ENCODE data around the gene KRT84. TPM values are rescaled to one million over a fixed set of nuclear protein-coding genes. Genes with fewer than 3 reads are reported as not detected.

Gene KRT84
- polyA plus RNA-seq, 2 donors, result 0.02 TPM; not detected in 1

DNA sequence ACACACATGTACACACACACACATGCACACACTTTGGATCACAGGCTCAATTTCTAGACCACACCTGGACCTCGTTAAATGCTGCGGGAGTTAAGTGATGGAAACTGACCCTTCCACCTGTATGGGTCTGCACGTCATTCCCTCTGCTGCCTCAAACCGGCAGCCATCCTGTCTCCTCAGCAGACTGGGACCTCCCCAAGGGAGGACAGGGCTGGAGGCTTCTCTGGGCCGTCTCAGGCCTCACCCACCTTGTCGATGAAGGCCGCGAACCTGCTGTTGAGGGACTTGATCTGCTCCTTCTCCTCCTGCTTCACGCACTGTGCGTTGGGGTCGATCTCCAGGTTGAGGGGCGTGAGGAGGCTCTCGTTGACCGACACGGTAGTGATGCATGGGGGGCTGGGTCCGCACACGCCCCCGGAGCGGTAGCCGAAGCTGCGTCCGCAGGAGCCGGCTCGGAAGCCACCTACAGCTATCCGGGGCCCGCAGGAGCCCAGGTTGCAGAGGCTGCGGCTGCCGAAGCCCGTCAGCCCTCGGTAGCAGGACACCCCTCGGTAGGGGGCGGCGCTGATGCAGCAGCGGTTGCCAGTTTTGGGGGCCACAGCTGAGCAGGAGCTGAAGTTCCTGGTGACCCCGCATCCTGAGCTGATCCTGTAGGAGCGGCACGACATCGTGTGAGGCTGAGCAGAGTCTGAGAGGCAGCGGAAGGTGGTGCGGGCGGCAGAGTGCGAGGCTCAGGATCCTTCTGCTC lies 18.5 kb downstream of the KRT84 start, which contains the start of gene KRT85:
KRT85 (minus strand) TSS at position 744 of the 748 bp plus-strand sequence; CDS start at position 668, 76 bp downstream.
- Histone ChIP-seq H3K4me1 (ENCODE audit: control insufficient read depth in 2 of 2, insufficient read depth in 2 of 2, low read length in 1 of 2) (peaks cover 3% of the 10 kb centered on the region in 2 donors), H3K4me3 (ENCODE audit: low read depth in 1 of 2, low read length in 2 of 2) (no peak within 1 kb of the TSS), H3K36me3 (ENCODE audit: control insufficient read depth in 2 of 2, insufficient read depth in 2 of 2, low read length in 1 of 2) (no peaks in the 10 kb centered on the region), H3K27ac (ENCODE audit: low read depth in 2 of 2, low read length in 1 of 2) (no peak within 1 kb of the TSS), H3K27me3 (ENCODE audit: control insufficient read depth in 1 of 2, insufficient read depth in 2 of 2, low read length in 2 of 2) (no peaks in the 10 kb centered on the region), H3K9me3 (ENCODE audit: control insufficient read depth in 2 of 2, insufficient read depth in 1 of 2, low read depth in 1 of 2, low read length in 1 of 2) (no peaks in the 10 kb centered on the region)
- 88 to 90% methylated on average over 40 to 42 of the region's 42 CpGs for WGBS, 2 donors

GRCh38 chr12:52364901-52365489 lies 20.5 kb downstream of the KRT84 start:
- Histone ChIP-seq H3K4me3 (ENCODE audit: low read depth in 1 of 2, low read length in 2 of 2) (no peak overlapping the region), H3K27me3 (ENCODE audit: control insufficient read depth in 1 of 2, insufficient read depth in 2 of 2, low read length in 2 of 2) (no peaks in the 10 kb centered on the region), H3K4me1 (ENCODE audit: control insufficient read depth in 2 of 2, insufficient read depth in 2 of 2, low read length in 1 of 2) (peaks cover 0 to 3% of the 10 kb centered on the region in 2 donors), H3K9me3 (ENCODE audit: control insufficient read depth in 2 of 2, insufficient read depth in 1 of 2, low read depth in 1 of 2, low read length in 1 of 2) (no peaks in the 10 kb centered on the region), H3K36me3 (ENCODE audit: control insufficient read depth in 2 of 2, insufficient read depth in 2 of 2, low read length in 1 of 2) (no peaks in the 10 kb centered on the region), H3K27ac (ENCODE audit: low read depth in 2 of 2, low read length in 1 of 2) (no peak overlapping the region)
- WGBS, 2 donors, result 82 to 83% methylated on average over 14 of the region's 14 CpGs

DNA sequence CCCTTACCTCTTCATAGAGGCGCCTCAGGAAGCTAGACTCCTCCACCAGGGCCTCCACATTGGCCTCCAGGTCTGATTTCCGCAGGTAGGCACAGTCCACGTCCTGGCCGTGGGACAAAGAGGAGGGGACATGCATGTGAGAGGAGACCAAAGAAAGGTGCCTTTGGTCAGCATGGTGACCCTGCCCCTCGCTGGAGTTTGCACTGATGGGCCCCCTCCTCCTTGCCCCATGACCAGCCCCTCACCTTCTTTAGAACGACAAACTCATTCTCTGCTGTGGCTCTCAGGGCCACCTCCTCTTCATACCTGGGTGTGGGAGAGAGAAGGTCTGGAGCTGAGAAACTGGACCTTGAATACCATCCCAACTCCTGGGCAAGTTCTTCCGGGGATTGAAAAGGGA lies 21.4 kb downstream of the KRT84 start:
- Histone ChIP-seq H3K36me3 (ENCODE audit: control insufficient read depth in 2 of 2, insufficient read depth in 2 of 2, low read length in 1 of 2) (no peaks in the 10 kb centered on the region), H3K27ac (ENCODE audit: low read depth in 2 of 2, low read length in 1 of 2) (no peak overlapping the region), H3K9me3 (ENCODE audit: control insufficient read depth in 2 of 2, insufficient read depth in 1 of 2, low read depth in 1 of 2, low read length in 1 of 2) (no peaks in the 10 kb centered on the region), H3K4me1 (ENCODE audit: control insufficient read depth in 2 of 2, insufficient read depth in 2 of 2, low read length in 1 of 2) (peaks cover 0 to 3% of the 10 kb centered on the region in 2 donors), H3K4me3 (ENCODE audit: low read depth in 1 of 2, low read length in 2 of 2) (no peak overlapping the region), H3K27me3 (ENCODE audit: control insufficient read depth in 1 of 2, insufficient read depth in 2 of 2, low read length in 2 of 2) (no peaks in the 10 kb centered on the region)
- WGBS, 2 donors, result 82 to 85% methylated on average over 7 of the region's 7 CpGs

DNA sequence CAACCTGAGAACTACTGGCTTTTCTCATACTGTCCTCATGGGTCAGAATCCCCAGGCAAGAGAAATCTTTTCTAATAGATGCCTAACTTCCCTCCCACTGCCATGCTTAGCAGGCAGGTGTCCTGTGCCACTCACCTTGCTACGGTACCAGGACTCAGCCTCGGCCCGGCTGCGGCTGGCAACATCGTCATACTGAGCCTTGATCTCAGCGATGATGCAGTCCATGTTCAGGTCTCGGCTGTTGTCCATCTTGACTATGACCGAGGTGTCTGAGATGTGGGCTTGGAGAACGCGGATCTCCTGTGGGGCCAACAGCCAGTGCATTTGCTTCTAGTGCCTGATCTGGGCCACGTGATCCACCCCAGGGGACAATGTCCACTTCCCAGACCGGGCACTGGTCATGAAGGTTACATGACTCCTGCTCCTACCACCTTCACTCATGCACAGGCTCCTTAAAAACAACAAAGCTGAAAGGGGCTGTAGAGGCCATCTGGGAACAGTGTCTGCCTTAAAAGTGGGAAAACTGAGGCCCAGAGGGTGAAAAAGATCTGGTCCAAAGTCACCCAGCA lies 22.3 kb downstream of the KRT84 start:
- Histone ChIP-seq H3K27me3 (ENCODE audit: control insufficient read depth in 1 of 2, insufficient read depth in 2 of 2, low read length in 2 of 2) (no peaks in the 10 kb centered on the region), H3K4me3 (ENCODE audit: low read depth in 1 of 2, low read length in 2 of 2) (no peak overlapping the region), H3K36me3 (ENCODE audit: control insufficient read depth in 2 of 2, insufficient read depth in 2 of 2, low read length in 1 of 2) (no peaks in the 10 kb centered on the region), H3K9me3 (ENCODE audit: control insufficient read depth in 2 of 2, insufficient read depth in 1 of 2, low read depth in 1 of 2, low read length in 1 of 2) (no peaks in the 10 kb centered on the region), H3K4me1 (ENCODE audit: control insufficient read depth in 2 of 2, insufficient read depth in 2 of 2, low read length in 1 of 2) (peaks cover 0 to 3% of the 10 kb centered on the region in 2 donors), H3K27ac (ENCODE audit: low read depth in 2 of 2, low read length in 1 of 2) (no peak overlapping the region)
- WGBS, 2 donors, result 93 to 95% methylated on average over 12 of the region's 12 CpGs

DNA sequence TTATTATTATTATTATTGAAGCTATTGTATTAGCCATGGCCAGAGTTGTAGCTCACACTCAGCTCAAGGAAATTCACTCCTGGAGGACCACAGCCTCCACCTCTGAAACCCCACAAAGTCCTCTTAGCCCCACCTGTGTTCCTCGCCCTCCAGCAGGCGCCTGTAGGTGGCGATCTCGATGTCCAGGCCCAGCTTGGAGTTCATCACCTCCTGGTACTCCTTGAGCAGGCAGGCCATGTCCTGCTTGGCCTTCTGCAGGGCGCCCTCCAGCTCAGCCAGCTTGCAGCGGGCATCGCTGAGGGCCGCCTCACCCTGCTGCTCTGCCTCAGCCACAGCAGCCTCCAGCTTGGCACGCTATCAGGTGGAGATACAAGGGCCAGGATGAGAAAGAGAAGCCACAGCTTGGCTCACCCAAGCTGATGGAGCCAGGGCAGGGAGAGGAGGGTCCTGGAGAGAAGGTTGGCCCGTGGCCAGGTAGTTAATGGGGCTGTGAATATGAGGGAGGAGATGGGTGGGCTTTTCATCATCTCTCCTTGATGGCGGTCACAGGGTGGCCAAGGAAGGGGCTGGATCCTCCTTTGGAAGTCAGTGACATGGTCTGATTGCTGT lies 23.2 kb downstream of the KRT84 start:
- WGBS, 2 donors, result 86 to 87% methylated on average over 11 of the region's 11 CpGs
- Histone ChIP-seq H3K36me3 (ENCODE audit: control insufficient read depth in 2 of 2, insufficient read depth in 2 of 2, low read length in 1 of 2) (no peaks in the 10 kb centered on the region), H3K4me1 (ENCODE audit: control insufficient read depth in 2 of 2, insufficient read depth in 2 of 2, low read length in 1 of 2) (peaks cover 0 to 3% of the 10 kb centered on the region in 2 donors), H3K4me3 (ENCODE audit: low read depth in 1 of 2, low read length in 2 of 2) (no peak overlapping the region), H3K27me3 (ENCODE audit: control insufficient read depth in 1 of 2, insufficient read depth in 2 of 2, low read length in 2 of 2) (no peaks in the 10 kb centered on the region), H3K9me3 (ENCODE audit: control insufficient read depth in 2 of 2, insufficient read depth in 1 of 2, low read depth in 1 of 2, low read length in 1 of 2) (no peaks in the 10 kb centered on the region), H3K27ac (ENCODE audit: low read depth in 2 of 2, low read length in 1 of 2) (no peak overlapping the region)

DNA sequence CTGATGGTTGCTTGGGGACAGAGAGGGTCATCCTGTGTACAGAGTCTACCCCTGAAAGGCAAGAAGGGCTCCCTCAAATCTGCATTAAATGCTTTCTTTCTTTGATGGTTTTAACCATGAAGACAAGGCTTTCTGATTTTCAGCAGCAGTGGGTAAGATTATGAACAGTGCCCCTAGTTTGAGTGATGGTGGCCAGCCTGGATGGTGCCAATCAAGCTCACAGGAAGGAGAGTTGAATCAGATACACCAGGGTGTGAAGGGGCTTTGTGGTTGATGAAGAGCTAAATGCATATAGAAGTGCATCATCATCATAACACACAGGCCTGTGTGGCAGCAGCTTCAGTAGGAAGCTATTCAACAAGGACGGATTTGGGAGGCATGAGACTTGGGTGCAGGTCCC lies 23.9 kb downstream of the KRT84 start:
- 96 to 100% methylated on average over 1 of the region's 1 CpG for WGBS, 2 donors
- Histone ChIP-seq H3K9me3 (ENCODE audit: control insufficient read depth in 2 of 2, insufficient read depth in 1 of 2, low read depth in 1 of 2, low read length in 1 of 2) (no peaks in the 10 kb centered on the region), H3K4me1 (ENCODE audit: control insufficient read depth in 2 of 2, insufficient read depth in 2 of 2, low read length in 1 of 2) (peaks cover 0 to 3% of the 10 kb centered on the region in 2 donors), H3K27me3 (ENCODE audit: control insufficient read depth in 1 of 2, insufficient read depth in 2 of 2, low read length in 2 of 2) (no peaks in the 10 kb centered on the region), H3K36me3 (ENCODE audit: control insufficient read depth in 2 of 2, insufficient read depth in 2 of 2, low read length in 1 of 2) (no peaks in the 10 kb centered on the region), H3K27ac (ENCODE audit: low read depth in 2 of 2, low read length in 1 of 2) (no peak overlapping the region), H3K4me3 (ENCODE audit: low read depth in 1 of 2, low read length in 2 of 2) (no peak overlapping the region)

- no peaks in the 10 kb centered on the region for H3K27me3 ChIP-seq (ENCODE audit: control insufficient read depth in 1 of 2, insufficient read depth in 2 of 2, low read length in 2 of 2)
- H3K4me3 ChIP-seq (ENCODE audit: low read depth in 1 of 2, low read length in 2 of 2), result no peak overlapping the region
- H3K36me3 ChIP-seq (ENCODE audit: control insufficient read depth in 2 of 2, insufficient read depth in 2 of 2, low read length in 1 of 2), result no peaks in the 10 kb centered on the region
- peaks cover 0 to 3% of the 10 kb centered on the region in 2 donors for H3K4me1 ChIP-seq (ENCODE audit: control insufficient read depth in 2 of 2, insufficient read depth in 2 of 2, low read length in 1 of 2)
- no peaks in the 10 kb centered on the region for H3K9me3 ChIP-seq (ENCODE audit: control insufficient read depth in 2 of 2, insufficient read depth in 1 of 2, low read depth in 1 of 2, low read length in 1 of 2)
- no peak overlapping the region for H3K27ac ChIP-seq (ENCODE audit: low read depth in 2 of 2, low read length in 1 of 2)
- 54 to 64% methylated on average over 13 of the region's 13 CpGs for WGBS, 2 donors
These were observed 24.7 kb downstream of the KRT84 start for GRCh38 chr12:52360663-52361271.

DNA sequence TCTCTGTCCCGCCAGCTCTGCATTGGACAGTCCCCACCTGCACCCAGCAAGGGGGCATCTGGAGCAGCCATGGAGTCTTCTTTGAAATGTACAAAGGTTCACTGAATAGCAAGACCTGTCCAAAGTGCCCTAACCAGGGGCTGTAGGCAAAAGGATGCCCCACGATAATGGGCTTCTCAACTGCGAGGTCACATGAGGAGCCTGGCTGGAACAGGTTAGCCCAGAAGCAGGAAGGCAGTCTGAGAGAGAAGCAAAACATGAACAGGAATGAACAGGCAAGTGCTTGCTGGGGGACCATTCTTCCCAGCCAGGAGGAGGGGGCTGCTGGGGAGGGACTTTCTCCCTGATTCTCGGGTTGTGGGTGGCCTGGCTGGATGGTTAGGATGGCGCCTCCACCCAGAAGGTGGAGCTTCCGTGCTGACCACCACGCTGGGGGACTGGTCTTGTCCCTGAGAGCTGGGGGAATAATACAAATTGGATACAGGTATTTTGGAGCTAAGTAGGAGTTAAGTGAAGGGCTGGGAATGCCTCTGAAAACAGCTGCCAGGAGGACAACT lies 25.3 kb downstream of the KRT84 start:
- Histone ChIP-seq H3K9me3 (ENCODE audit: control insufficient read depth in 2 of 2, insufficient read depth in 1 of 2, low read depth in 1 of 2, low read length in 1 of 2) (no peaks in the 10 kb centered on the region), H3K36me3 (ENCODE audit: control insufficient read depth in 2 of 2, insufficient read depth in 2 of 2, low read length in 1 of 2) (no peaks in the 10 kb centered on the region), H3K4me3 (ENCODE audit: low read depth in 1 of 2, low read length in 2 of 2) (no peak overlapping the region), H3K4me1 (ENCODE audit: control insufficient read depth in 2 of 2, insufficient read depth in 2 of 2, low read length in 1 of 2) (peaks cover 0 to 3% of the 10 kb centered on the region in 2 donors), H3K27ac (ENCODE audit: low read depth in 2 of 2, low read length in 1 of 2) (no peak overlapping the region), H3K27me3 (ENCODE audit: control insufficient read depth in 1 of 2, insufficient read depth in 2 of 2, low read length in 2 of 2) (no peaks in the 10 kb centered on the region)
- WGBS, 2 donors, result 77 to 88% methylated on average over 7 of the region's 7 CpGs

DNA sequence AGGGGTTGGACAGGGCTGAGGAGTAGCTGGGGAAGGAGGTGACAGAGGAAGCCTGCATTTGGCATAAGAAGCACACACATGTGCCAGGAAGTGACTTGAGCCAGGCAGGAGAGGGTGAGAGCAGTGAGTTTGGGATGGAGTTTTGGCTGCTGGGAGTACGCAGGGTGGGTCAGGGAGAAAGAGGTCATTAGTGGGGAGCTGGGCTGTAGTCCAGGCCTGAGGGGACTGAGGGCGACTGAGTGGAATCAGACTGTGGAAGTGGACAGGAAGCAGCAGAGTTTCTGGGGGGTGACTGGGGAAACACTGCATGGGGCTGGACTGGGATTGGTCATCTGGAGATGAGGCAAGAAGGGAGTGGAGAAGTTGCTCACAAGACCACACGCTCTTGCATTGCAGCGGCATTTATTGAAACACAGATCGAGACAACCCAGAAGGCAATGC lies 25.8 kb downstream of the KRT84 start:
- Histone ChIP-seq H3K27ac (ENCODE audit: low read depth in 2 of 2, low read length in 1 of 2) (no peak overlapping the region), H3K27me3 (ENCODE audit: control insufficient read depth in 1 of 2, insufficient read depth in 2 of 2, low read length in 2 of 2) (no peaks in the 10 kb centered on the region), H3K4me1 (ENCODE audit: control insufficient read depth in 2 of 2, insufficient read depth in 2 of 2, low read length in 1 of 2) (peaks cover 0 to 3% of the 10 kb centered on the region in 2 donors), H3K9me3 (ENCODE audit: control insufficient read depth in 2 of 2, insufficient read depth in 1 of 2, low read depth in 1 of 2, low read length in 1 of 2) (no peaks in the 10 kb centered on the region), H3K4me3 (ENCODE audit: low read depth in 1 of 2, low read length in 2 of 2) (no peak overlapping the region), H3K36me3 (ENCODE audit: control insufficient read depth in 2 of 2, insufficient read depth in 2 of 2, low read length in 1 of 2) (no peaks in the 10 kb centered on the region)
- WGBS, 2 donors, result 79% methylated on average over 5 of the region's 5 CpGs
